ENCODE results near the gene PARP2.
A peak's percentile ranks its signal among the peaks of the same experiment; 100 is the strongest.
"Not testable (repeated sequence)": the region's sequence is repeated elsewhere in the genome, so short reads cannot be mapped to it uniquely, and the experiment has no call there.

The PARP2 gene

GRCh38 chr14:20343092-20343861 is at the start of gene PARP2:
Gene PARP2 (plus strand): TSS chr14:20343635. CDS start chr14:20343642, 7 bp downstream.
- DNase-seq (ENCODE audit: low read depth): peak; percentile 80

- DNase-seq (ENCODE audit: low read depth): no peak
Measured at GRCh38 chr14:20294636-20295035, 48.8 kb upstream of the PARP2 start.

- DNase-seq (ENCODE audit: low read depth): no peak
Measured at GRCh38 chr14:20295067-20295466, 48.4 kb upstream of the PARP2 start.

GRCh38 chr14:20302042-20302755 is 41.2 kb upstream of the PARP2 start:
- no peak for DNase-seq (ENCODE audit: low read depth)

- peak; percentile 85 for DNase-seq (ENCODE audit: low read depth)
Measured at GRCh38 chr14:20305265-20306078, 38.0 kb upstream of the PARP2 start, which contains the start of gene TTC5. Gene TTC5 (minus strand): TSS chr14:20305951. CDS start chr14:20305937, 14 bp downstream.

- no peak for DNase-seq (ENCODE audit: low read depth)
Measured at GRCh38 chr14:20306079-20306423, 37.4 kb upstream of the PARP2 start.

- DNase-seq (ENCODE audit: low read depth): no peak
Measured at GRCh38 chr14:20314026-20314425, 29.4 kb upstream of the PARP2 start.

GRCh38 chr14:20317720-20318119 is 25.7 kb upstream of the PARP2 start:
- no peak for DNase-seq (ENCODE audit: low read depth)

- no peak for DNase-seq (ENCODE audit: low read depth)
Measured at GRCh38 chr14:20327005-20327869, 16.2 kb upstream of the PARP2 start.

GRCh38 chr14:20328705-20329104 is 14.7 kb upstream of the PARP2 start:
- DNase-seq (ENCODE audit: low read depth): no peak

- no peak for DNase-seq (ENCODE audit: low read depth)
Measured at GRCh38 chr14:20329355-20329754, 14.1 kb upstream of the PARP2 start.

- DNase-seq (ENCODE audit: low read depth): no peak
Measured at GRCh38 chr14:20331053-20331613, 12.3 kb upstream of the PARP2 start.

- DNase-seq (ENCODE audit: low read depth): no peak
Measured at GRCh38 chr14:20332431-20332787, 11.0 kb upstream of the PARP2 start.

GRCh38 chr14:20332788-20333493 is 10.5 kb upstream of the PARP2 start, which contains the start of gene CCNB1IP1:
Gene CCNB1IP1 (minus strand): TSS chr14:20333279. CDS start chr14:20316523, 16,756 bp downstream.
- peak; percentile 26 for DNase-seq (ENCODE audit: low read depth)

- no peak for DNase-seq (ENCODE audit: low read depth)
Measured at GRCh38 chr14:20333494-20333841, 10.0 kb upstream of the PARP2 start.

- no peak for DNase-seq (ENCODE audit: low read depth)
Measured at GRCh38 chr14:20334017-20334416, 9.4 kb upstream of the PARP2 start.

GRCh38 chr14:20341032-20341431 is 2.4 kb upstream of the PARP2 start:
- DNase-seq (ENCODE audit: low read depth): not testable (repeated sequence)

- DNase-seq (ENCODE audit: low read depth): no peak
Measured at GRCh38 chr14:20341646-20342045, 1.8 kb upstream of the PARP2 start.

- no peak for DNase-seq (ENCODE audit: low read depth)
Measured at GRCh38 chr14:20343862-20344220, 406 bp downstream of the PARP2 start.

- no peak for DNase-seq (ENCODE audit: low read depth)
Measured at GRCh38 chr14:20345366-20345765, 1.9 kb downstream of the PARP2 start.

GRCh38 chr14:20346713-20347112 is 3.3 kb downstream of the PARP2 start:
- no peak for DNase-seq (ENCODE audit: low read depth)

Measured in activated gamma-delta T cell treated with anti-CD3 and anti-CD28 coated beads, Interleukin-2, amount 50 U/mL, for 16 hours (primary cell).